Superior temporal gyrus (tissue), 1 donor: Measurements from ENCODE around the gene SOAT2.

Source experiments
- DNase-seq: peaks from one replicate; pipeline ENCODE4 v3.0.0-alpha.2; 2016; ENCODE audit errors: extremely low spot score

Gene SOAT2

DNA sequence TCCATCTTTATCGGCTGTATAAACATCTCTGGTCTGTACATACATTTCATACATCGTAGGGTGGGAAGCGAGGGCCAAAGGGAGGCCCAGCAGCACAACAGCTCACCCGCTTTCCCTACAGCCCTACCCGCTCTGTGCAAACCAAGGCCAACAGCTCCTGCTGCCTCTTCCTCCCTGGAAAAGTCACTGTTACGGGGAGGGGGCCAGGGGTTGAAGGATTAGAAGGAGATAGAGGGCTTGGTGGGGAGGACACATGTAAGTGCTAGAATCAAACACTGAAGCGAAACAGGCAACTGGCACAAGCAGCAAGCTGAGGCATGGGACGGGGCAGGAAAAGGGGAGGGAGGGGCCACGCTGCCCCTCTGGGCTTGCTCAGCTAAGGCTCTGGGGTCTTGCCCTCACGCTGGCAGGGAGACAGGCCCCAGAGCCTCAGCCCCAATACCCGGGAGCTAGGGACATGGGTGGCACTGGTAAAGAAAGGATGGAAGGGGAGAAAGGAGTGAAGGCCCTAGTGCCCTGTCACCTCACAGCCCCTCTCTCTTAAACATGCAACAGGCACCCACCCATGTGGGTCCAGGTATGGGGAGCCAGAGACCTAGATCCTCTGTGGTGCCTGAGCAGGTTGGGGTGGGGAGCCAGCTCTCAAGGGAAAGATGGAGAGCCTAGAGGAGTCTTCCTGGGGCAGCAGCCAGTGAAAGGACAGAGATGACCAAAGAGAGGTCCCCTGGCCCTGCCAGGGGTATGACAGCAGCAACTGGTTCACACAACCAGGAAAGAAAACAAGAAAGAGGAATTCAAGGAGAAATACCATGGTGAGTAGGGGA lies 38.5 kb upstream of the SOAT2 start:
- no peak for DNase-seq

DNA sequence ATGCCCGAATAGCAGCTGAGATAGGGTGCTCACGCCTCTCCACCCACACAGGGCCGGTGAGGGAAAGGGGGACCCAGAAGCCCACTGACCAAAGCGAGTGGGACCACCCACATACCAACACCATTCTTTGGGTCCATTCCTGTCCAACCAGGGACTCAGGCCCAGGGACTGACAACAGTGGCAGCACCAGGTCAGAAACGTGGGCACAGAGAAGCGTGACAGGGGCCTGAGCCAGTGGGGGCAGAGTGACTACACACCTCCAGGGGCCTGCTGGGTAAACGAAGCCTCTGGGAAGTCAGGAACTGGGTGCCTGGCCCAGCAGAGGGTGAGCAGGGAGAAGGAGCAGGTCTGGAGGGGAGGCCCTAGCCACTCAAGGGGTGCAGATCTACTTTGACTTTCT lies 37.8 kb upstream of the SOAT2 start:
- DNase-seq = no peak

DNA sequence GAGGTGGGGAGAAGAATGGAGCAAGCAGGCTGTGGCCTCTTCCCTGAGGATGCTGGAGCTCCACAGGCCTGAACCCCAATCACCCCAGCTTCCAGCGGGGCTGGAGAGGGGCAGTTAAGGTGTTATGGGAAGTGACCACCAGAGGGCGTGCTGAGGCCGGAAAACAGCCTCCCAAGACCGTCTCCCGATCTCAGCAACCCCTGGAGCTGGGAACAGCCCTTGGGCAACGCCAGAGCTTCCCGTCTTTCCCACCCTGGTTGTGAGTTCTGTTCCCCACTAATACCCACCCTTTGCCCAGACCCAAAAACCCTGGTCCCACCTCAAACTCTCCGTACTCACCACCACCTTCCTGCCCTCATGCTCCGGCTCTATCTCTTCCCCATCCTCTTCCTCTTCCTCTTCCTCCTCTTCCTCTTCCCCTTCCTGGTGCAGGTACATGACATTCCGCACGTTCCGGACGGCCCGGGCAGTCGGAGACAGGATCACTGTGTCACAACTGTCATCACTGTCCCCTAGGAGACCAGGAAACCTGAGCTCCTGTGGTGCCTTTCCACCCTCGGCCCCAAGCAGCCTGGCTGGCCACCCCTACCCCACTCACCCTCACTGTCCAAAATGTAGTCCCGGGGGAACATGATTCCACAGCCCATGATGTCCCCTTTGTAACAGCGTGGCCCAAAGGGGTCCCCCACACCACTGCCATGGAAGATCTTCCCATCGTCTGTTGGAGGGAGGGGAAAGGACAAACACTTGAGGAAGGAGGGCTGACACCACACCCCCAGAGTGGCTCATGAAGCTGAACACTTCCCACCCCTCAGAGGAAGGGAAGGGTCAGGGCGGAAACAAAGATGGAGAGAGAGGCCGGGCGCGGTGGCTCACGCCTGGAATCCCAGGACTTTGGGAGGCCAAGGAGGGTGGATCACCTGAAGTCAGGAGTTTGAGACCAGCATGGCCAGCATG lies 37.0 kb upstream of the SOAT2 start:
- peak; percentile 88 for DNase-seq

DNA sequence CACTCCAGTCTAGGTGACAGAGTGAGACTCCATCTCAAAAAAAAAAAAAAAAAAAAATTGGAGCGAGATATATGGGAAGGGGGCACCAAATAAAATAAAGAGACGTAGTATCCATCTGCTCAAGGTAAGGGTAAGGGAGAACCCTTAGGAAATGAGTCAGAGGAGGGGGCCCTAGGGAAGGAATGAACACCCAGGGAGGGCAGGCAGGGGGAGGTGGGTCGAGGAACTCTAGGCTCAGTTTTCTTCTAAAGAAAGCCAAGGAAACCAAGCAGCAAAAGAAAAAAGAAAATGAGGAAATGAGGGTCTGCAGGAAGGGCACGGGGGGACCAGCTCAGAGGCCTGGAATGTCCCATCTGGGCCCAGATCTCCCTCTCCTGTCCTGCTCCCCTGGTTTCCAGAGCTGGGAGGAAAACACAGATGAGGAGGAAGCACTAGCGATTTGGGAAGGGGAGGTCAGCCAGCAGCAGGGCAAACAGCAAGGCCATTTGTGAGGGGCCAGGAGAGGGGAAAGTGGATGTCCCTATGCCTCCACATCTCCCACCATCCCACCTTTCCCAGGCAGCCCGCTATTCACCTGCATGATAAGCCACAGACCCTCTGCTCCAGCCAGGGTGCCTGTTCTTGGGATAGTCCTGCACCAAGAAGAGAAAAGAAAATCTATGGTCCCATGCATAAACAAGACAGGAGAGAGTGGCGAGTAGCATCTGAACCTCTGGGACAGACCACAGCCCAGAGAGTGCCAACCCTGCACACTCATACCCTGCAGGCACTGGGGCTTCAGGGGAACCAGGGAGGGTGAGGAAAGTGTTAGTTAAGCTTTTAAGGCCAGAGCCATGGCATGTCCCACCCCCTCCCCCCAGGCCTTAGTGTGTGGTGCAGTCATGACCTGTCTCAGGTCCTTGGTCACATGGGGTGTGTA lies 36.0 kb upstream of the SOAT2 start:
- no peak for DNase-seq

DNA sequence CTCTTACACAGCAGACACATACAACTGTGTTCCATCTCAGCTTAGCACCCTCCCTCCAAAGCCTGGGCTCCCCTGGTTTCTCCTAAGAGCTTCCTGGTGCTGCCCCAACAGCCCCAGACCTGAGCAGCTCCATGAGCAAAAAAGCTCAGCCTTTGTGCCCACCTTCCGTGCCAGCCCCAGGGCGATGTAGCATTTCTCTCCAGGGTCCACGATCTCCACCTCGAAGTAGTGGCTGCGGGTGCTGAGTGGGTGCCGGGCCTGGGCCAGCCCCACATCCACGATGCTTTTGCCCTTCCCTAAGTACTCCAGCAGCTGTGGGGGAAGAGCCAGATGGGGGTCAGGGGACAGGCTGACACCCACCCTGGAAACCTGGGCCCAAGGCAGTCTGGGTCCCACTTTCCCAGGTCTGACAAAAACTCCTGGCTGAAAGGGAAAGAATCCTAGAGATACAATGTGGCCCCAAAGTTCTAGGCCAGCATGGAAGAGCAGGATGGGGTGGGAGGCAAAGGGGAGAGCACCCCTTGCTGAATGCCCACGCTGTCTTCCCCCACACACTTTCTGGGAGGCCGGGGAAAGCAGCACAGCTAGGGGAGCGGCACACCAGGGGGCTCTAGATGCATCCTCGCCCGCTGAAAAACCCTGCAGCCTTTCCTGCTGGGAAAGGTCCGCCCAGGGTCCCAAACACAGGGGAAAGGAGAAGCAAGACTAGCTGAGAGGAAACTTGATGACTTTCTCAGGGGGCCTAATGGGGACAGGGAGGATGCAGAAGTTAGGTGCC lies 35.1 kb upstream of the SOAT2 start:
- no peak for DNase-seq

DNA sequence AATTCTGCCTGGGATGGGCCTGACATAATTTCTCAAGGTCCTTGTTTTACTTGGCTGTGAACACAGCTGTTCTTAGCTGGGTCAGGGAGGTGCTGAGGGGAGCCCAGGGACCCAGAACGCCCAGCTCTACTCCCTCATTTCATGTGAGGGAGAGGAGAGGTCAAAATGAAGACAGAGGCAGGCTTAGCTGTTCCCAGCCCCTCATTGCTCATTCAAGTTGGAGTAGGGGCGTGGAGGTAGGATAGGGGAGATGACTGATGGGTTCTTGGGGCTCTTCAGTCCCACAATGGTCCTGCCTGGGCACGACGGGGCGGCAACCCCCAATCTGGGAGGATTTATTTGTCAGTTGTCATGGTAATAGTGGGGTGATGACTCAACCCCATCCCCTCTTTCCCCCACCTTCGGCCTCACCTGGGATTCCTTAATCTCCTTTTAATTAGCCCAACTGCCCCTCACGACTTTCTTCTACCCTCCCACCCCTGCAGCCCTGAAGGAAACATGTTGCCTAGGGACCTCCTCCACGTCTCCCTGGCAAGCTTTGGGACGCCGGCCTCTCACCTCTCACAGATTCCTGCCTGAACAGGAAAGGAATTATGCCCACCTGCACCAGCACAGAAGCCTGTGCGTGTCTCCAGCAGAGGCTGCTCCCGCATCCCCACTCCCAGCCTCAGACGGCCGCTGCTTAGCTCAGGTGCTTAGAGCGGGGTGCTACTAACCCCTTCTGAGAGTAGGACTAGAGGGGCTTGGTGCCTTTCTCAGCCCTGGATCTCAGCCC lies 34.3 kb upstream of the SOAT2 start:
- DNase-seq = no peak

DNA sequence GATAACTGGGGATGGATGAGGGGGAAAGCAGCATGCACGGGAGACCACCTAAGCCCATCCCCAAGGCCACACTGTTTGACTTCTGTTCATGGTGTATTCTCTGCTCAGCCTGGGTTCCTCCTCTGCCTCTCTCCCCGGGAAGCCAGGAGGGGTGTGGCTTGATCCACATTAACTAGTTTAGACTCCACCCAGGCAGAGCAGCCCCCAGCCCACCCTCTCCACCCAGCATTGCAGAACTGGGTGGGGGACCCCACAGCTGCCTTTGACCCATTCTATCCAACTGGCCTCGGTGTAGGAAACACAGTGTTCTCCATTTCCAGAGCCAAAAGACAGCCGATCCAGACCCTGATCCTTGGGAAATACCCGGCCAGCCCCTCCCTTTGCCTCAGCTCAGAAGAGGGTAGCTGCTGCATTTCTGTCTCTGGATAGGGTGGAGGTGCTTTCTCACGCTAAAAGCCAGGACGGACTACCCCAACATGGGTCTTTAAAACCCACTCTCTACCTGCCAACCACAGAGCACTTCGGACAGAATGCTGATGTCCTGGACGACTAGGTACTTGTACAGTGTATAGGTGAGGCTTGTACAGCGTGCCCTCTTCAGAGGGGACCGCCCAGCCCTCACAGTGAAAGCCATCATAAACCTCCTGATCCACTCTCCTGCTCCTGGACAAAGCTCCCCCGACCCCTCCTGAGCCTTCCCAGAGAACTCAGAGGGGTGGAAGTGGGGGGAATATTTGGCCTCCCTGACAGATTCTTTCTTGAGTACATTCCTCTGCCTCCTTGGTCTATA lies 33.5 kb upstream of the SOAT2 start:
- DNase-seq = no peak

DNA sequence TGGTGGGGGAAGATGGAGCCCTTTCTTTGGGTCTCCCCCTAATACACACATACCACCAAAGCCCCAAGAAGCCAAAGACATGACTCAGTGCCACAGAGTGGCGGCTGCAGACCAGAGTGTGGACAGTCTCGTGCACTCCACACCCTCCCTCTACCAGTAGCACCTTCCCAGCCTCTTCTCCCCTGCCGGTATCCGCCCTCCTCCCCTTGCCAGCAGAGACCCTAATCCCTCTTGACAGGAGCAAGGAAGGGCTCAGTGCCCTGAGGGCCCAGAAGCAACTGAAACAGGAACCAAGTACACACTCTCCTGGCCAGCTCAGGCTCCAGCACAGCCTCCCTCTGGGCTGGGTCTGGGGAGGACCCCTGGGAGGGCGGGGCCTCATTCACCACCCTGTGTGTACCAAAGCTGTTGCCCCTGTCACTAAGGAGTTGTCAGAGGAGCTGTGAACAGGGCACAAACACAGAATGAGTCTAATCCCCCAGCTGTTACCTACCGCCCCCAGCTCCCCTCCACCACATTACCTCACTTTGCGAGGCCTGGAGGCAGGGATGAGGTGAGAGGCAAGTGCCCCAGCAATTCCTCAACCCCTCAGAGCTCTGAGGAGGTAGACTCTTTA lies 32.3 kb upstream of the SOAT2 start:
- DNase-seq = no peak

DNA sequence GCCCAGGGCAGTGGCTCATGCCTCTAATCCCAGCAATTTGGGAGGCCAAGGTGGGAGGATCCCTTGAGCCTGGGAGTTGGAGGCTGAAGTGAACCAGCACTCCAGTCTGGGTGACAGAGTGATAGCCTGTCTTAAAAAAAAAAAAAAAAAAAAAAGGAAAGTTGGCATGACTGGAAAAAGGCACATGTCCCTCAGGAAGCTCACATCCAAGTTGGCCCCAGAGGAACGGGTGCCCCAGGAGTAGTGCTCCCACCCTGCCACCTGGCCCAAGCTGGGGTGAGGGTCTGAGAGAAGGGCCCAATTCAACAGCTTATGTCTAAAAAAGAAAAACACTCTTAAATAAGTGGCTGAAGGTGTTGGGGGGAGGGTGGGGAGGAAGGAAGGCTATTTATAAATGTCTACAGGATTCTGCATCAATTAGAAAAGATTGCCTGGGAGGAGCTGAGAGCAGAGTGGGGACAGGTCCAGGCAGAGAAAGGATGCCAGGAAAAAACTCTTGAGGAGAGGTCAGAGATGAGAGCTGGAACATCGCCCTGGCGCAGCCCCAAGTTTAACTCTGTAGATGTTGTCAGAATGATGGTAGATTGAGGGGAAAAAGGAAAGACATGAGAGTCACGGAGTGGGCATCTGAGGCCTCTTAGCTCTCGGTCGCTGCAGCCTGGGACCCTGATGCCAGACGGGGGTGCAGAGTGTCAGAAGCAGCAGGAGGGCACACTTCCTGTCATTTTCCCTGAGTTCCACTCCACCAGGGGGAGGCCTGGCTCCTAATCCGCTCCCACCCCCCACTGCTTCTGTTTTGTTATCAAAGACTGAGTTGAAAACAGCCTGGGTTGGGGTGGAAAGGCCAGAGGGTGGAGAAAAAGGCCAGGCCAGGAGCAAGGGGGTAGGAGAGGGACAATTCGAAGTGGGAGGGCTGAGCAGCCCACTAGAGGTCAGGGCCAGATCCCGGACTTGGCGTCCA lies 31.4 kb upstream of the SOAT2 start:
- no peak for DNase-seq

DNA sequence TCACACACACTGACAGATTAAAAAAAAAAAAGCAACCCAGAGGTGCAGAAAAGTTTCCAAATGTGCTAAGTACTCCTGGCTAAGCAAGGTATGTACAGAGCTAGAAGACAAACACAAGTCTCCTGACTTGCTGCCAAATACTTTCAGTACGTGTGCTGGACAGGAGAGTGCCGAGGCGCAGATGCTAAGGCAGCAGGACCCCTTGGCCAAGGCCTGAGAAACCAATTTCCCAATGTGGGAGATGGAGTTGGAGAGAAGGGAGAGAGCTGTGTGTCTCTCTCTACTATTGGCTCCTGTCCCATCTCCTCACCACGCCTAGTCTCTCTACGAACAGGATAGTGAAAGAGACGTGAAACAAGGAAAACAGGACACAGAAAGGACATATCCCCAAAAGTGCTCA lies 29.4 kb upstream of the SOAT2 start:
- no peak for DNase-seq

DNA sequence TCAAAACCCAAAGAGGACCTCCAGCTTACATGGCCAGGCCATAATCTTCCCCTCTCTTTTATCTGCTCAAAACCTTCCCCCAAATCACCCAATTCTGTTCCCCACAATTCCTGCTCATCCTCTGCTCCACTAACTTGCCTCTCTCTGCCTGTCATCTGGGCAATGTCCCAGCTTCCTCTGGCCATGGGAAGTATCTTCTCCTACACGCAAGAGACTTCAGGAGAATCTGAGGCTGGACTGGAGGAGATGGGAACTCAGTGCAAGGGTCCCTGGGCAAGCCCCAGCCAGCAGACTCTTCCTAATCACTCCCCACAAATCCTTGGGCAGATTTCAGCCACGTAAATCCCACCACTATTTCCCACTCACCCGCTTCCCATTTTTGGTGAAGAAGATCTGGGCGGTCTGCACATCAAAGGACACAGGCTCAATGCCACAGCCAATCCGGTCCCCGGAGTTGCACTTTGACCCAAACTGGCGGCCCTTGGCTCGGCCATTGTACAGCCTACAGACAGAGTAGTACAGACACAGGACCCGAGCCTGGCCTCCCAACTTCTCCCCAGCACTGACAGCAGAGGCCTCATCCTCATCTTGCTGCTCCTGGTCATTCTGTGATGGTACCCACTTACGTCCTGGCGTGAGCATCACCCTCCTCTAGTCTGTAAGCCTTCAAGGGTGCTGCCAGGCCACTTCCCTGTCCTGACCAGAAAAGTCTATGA lies 28.8 kb upstream of the SOAT2 start:
- DNase-seq = no peak

DNA sequence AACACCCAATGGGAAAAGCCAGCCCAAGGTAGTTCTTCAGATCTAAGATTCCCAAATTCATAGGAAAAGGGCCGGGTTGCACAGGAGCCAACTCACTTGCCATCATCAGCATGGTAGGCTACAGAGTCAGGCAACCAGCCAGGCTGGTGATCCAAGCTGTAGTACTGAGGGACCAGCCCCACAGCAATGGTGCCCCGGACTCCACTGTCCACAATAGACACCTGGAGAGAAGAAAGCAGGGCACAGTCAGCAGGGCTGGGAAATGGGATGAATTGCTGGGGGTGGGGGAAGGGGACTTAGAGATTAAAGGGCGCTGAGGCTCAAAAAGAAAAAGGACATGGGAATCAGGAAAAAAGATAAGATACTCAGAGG lies 28.3 kb upstream of the SOAT2 start:
- no peak for DNase-seq

DNA sequence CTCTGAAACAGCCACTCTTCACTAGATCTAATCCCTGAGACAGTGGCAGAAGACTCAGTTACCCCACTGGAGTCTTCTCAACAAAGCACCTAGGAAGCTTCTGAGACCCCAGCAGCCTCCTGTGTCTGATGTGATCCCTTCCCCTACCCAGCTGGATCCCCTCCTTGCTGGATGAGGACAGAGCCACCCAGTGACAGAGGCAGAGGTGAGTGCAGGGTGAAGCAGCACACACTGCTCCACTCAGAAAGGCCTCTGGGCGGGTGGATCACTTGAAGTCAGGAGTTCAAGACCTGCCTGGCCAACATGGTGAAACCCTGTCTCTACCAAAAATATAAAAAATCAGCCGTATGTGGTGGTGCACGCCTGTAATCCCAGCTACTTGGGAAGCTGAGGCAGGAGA lies 26.8 kb upstream of the SOAT2 start:
- no peak for DNase-seq

DNA sequence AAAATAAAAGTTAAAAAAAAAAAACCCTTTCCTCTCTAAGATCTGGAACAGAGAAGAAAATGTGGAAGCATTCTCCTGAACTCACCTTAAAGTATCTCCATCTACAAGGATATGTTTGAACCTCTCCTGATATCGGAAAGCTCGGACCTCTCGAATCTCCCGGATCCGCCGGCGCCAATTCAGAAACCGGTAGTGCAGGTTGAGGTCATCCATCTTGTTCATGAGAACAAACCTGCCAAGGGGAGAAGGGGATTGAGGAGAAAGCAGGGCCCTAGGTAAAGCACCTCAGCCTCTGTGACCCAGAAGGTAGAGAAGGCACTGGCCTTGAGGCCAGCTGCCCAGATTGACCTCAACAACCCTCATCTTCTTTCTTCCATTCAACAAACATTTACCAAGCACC lies 26.3 kb upstream of the SOAT2 start:
- DNase-seq = no peak

DNA sequence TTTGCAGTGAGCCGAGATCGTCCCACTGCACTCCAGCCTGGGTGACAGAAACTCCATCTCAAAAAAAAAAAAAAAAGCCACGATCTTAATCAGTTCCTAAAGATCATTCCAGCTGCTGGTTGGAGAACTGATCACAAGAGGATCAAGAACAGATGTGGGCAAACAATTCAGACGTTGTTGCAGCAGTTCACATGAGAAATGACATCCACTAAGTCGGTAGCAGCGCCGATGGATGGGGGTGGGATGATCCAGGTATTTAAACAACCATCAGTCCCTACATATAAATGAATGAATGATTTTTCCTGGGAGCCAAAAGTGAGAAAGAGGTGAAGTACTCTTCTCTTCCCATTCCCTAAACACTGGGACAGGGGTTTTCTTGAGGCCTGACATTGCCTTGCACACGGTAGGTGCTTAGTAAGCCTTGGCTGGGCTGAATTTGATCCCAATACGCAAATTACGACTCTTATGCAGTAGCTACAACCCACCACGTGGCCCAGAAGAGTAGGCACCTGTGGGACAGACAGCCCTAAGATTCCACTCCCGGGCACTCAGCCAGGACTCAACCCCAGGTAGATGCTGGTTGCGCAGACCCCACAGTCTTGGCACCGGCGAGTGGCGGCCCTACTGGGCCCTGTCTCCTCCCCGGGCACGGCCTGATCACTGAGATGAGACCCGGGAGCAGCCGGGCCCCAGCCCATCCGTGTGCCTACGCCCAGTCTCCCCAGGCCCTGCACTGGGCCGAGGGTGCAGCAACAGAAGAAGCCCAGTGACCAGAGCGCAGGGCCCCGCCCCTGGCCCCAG lies 24.7 kb upstream of the SOAT2 start:
- peak; percentile 41 for DNase-seq
